H9 (cell line): ENCODE data around the gene THSD7A. TPM values are rescaled to one million over a fixed set of nuclear protein-coding genes. Genes with fewer than 3 reads are reported as not detected.
A peak's percentile ranks its signal among the peaks of the same experiment; 100 is the strongest.

Experiments
- DNase-seq: peaks from one replicate; pipeline ENCODE4 v3.0.0-alpha.2; 2017
- H2AFZ ChIP-seq: one replicate; pipeline ENCODE4 v1.6.1; 2013; ENCODE audit warnings: mild to moderate bottlenecking, low read length, control low read depth, moderate library complexity
- H2AK5ac ChIP-seq: 2 replicates; pipeline ENCODE4 v1.6.1; 2013; ENCODE audit warnings: low read length, control low read depth, mixed read lengths; ENCODE audit not compliant: insufficient read length
- H2BK120ac ChIP-seq: one replicate; pipeline ENCODE4 v1.6.1; 2013; ENCODE audit warnings: low read depth, mild to moderate bottlenecking, low read length, control low read depth, inconsistent platforms; ENCODE audit not compliant: poor library complexity, severe bottlenecking
- H2BK12ac ChIP-seq: 2 replicates; pipeline ENCODE4 v1.6.1; 2013; ENCODE audit warnings: low read length, control low read depth, mixed read lengths, low read depth; ENCODE audit not compliant: insufficient read length
- H2BK15ac ChIP-seq: 2 replicates; pipeline ENCODE4 v1.6.1; 2013; ENCODE audit warnings: low read depth, low read length, control low read depth
- H2BK20ac ChIP-seq: one replicate; pipeline ENCODE4 v1.6.1; 2013; ENCODE audit warnings: low read depth, mild to moderate bottlenecking, low read length, control low read depth, inconsistent platforms; ENCODE audit not compliant: poor library complexity, severe bottlenecking
- H2BK5ac ChIP-seq: 2 replicates; pipeline ENCODE4 v1.6.1; 2013; ENCODE audit warnings: low read length, control low read depth, mixed read lengths; ENCODE audit not compliant: insufficient read length
- H3K14ac ChIP-seq: 2 replicates; pipeline ENCODE4 v1.6.1; 2013; ENCODE audit warnings: low read length, control low read depth; ENCODE audit not compliant: insufficient read depth
- H3K18ac ChIP-seq: 2 replicates; pipeline ENCODE4 v1.6.1; 2013; ENCODE audit warnings: low read depth, mild to moderate bottlenecking, mixed read lengths, low read length, control low read depth; ENCODE audit not compliant: insufficient read length
- H3K23ac ChIP-seq: 2 replicates; pipeline ENCODE4 v1.6.1; 2013; ENCODE audit warnings: low read length, control low read depth, mixed read lengths, low read depth; ENCODE audit not compliant: insufficient read length
- H3K23me2 ChIP-seq: 2 replicates; pipeline ENCODE4 v1.6.1; 2013; ENCODE audit warnings: low read depth, mild to moderate bottlenecking, mixed read lengths, low read length, control low read depth; ENCODE audit not compliant: insufficient read length, poor library complexity, severe bottlenecking
- H3K27ac ChIP-seq: 2 replicates; pipeline ENCODE4 v1.5.1; 2013; ENCODE audit warnings: low read length, control low read depth, mixed read lengths, low read depth; ENCODE audit not compliant: insufficient read length
- H3K27me3 ChIP-seq: 2 replicates; pipeline ENCODE4 v1.6.1; 2013; ENCODE audit warnings: low read length, control low read depth, inconsistent platforms; ENCODE audit not compliant: insufficient read depth
- H3K4ac ChIP-seq: 2 replicates; pipeline ENCODE4 v1.6.1; 2013; ENCODE audit warnings: low read depth, mild to moderate bottlenecking, control low read depth, inconsistent platforms, low read length, moderate library complexity
- H3K4me1 ChIP-seq: 2 replicates; pipeline ENCODE4 v1.6.1; 2013; ENCODE audit warnings: low read length, control low read depth, inconsistent platforms; ENCODE audit not compliant: insufficient read depth
- H3K4me2 ChIP-seq: 2 replicates; pipeline ENCODE4 v1.6.1; 2013; ENCODE audit warnings: low read length, control low read depth, mixed read lengths; ENCODE audit not compliant: insufficient read length, insufficient read depth
- H3K56ac ChIP-seq: 2 replicates; pipeline ENCODE4 v1.6.1; 2013; ENCODE audit warnings: low read depth, mild to moderate bottlenecking, mixed read lengths, low read length, control low read depth; ENCODE audit not compliant: insufficient read length
- H3K79me1 ChIP-seq: 2 replicates; pipeline ENCODE4 v1.6.1; 2013; ENCODE audit warnings: low read depth, mild to moderate bottlenecking, moderate library complexity, low read length, control low read depth, inconsistent platforms; ENCODE audit not compliant: insufficient read depth, poor library complexity, severe bottlenecking
- H3K79me2 ChIP-seq: 2 replicates; pipeline ENCODE4 v1.6.1; 2013; ENCODE audit warnings: low read length, control low read depth, inconsistent platforms; ENCODE audit not compliant: insufficient read depth
- H3K9ac ChIP-seq: 2 replicates; pipeline ENCODE4 v1.6.1; 2013; ENCODE audit warnings: low read length, control low read depth, mixed read lengths; ENCODE audit not compliant: insufficient read length; ENCODE audit errors: extremely low read depth
- H3K9me3 ChIP-seq: one replicate; pipeline ENCODE4 v1.6.1; 2013; ENCODE audit warnings: low read depth, low read length, inconsistent platforms; ENCODE audit not compliant: control insufficient read depth
- H3T11ph ChIP-seq: one replicate; pipeline ENCODE4 v1.6.1; 2013; ENCODE audit warnings: mild to moderate bottlenecking, low read length, control low read depth, inconsistent platforms
- H4K20me1 ChIP-seq: one replicate; pipeline ENCODE4 v1.6.1; 2013; ENCODE audit not compliant: control insufficient read depth, insufficient read length, insufficient read depth
- H4K5ac ChIP-seq: 2 replicates; pipeline ENCODE4 v1.6.1; 2013; ENCODE audit warnings: low read depth, mild to moderate bottlenecking, mixed read lengths, low read length, control low read depth; ENCODE audit not compliant: insufficient read length
- H4K8ac ChIP-seq: replicated peaks from 2 replicates; pipeline ENCODE4 v1.6.1; 2013; ENCODE audit warnings: low read length, control low read depth, mixed read lengths, low read depth; ENCODE audit not compliant: insufficient read length
- H4K91ac ChIP-seq: 2 replicates; pipeline ENCODE4 v1.6.1; 2013; ENCODE audit warnings: low read depth, mild to moderate bottlenecking, moderate library complexity, mixed read lengths, low read length, control low read depth; ENCODE audit not compliant: insufficient read length
- H3K27ac Mint-ChIP-seq, 3 experiments: 2 replicates in 2 of 3; 3 replicates in 1 of 3; pipeline ENCODE4 v1.8.0; 2020 to 2021; ENCODE audit warnings: mixed read lengths in 3 of 3, mild to moderate bottlenecking in 1 of 3, moderate library complexity in 1 of 3
- H3K27me3 Mint-ChIP-seq: 2 replicates; pipeline ENCODE4 v1.8.0; 2021; ENCODE audit warnings: low read depth, mild to moderate bottlenecking, moderate library complexity, mixed read lengths
- H3K36me3 Mint-ChIP-seq, 3 experiments: 2 replicates in 2 of 3; 3 replicates in 1 of 3; pipeline ENCODE4 v1.8.0; 2020 to 2021; ENCODE audit warnings: low read depth in 3 of 3, mixed read lengths in 3 of 3; ENCODE audit not compliant: insufficient read depth in 1 of 3
- H3K4me1 Mint-ChIP-seq, 2 experiments: 2 replicates each; pipeline ENCODE4 v1.8.0; 2020; ENCODE audit warnings: mixed read lengths in 2 of 2
- H3K4me3 Mint-ChIP-seq, 2 experiments: 2 replicates in 1 of 2; 3 replicates in 1 of 2; pipeline ENCODE4 v1.8.0; 2020 to 2021; ENCODE audit warnings: mild to moderate bottlenecking in 2 of 2, mixed read lengths in 2 of 2, moderate library complexity in 1 of 2
- H3K9me3 Mint-ChIP-seq, 2 experiments: 2 replicates in 1 of 2; 3 replicates in 1 of 2; pipeline ENCODE4 v1.8.0; 2020; ENCODE audit warnings: mild to moderate bottlenecking in 2 of 2, mixed read lengths in 2 of 2, moderate library complexity in 1 of 2
- CTCF ChIP-seq: fragments of 200-600 bp; sonication (generic); conservative IDR thresholded peaks from 3 replicates; pipeline ENCODE4 v1.8.0; 2021; ENCODE audit warnings: antibody characterized with exemption, mild to moderate bottlenecking
- WGBS: extraction: QIAGEN DNeasy Blood & Tissue Kit; methylation state at CpG from one replicate; pipeline ENCODE4 v1.1.7; 2013; ENCODE audit warnings: missing lambda C conversion rate, low lambda C conversion rate, mixed read lengths; ENCODE audit not compliant: insufficient read length; ENCODE audit errors: extremely low coverage; 5-methylcytosine and 5-hydroxymethylcytosine counted together
- total RNA-seq: library from RNA; stranded (reverse); gene quantifications from 2 replicates; pipeline ENCODE4 v1.2.1, GENCODE V29; 2021

THSD7A gene
- total RNA-seq, 1 experiment from 2014 or later: 0.42 TPM

GRCh38 chr7:11473807-11474424 is 358.1 kb downstream of the THSD7A start:
- Histone ChIP-seq H4K20me1 (no peaks in the 10 kb centered on the region), H3K23ac (no peak overlapping the region), H3K79me1 (no peaks in the 10 kb centered on the region), H2BK20ac (no peak overlapping the region), H3K9me3 (no peaks in the 10 kb centered on the region), H3K4ac (no peak overlapping the region), H2BK120ac (no peak overlapping the region), H3K4me1 (no peaks in the 10 kb centered on the region), H3K18ac (no peak overlapping the region), H3K14ac (no peak overlapping the region), H3K23me2 (no peaks in the 10 kb centered on the region), H3K9ac (no peak overlapping the region), H3K79me2 (no peaks in the 10 kb centered on the region), H3K27me3 (no peaks in the 10 kb centered on the region), H2BK5ac (no peak overlapping the region), H2BK15ac (no peak overlapping the region), H3K27ac (no peak overlapping the region), H3K4me2 (no peak overlapping the region), H2AK5ac (no peak overlapping the region), H4K5ac (no peak overlapping the region), H2BK12ac (no peak overlapping the region), H3T11ph (no peak overlapping the region), H4K8ac (no peak overlapping the region), H2AFZ (no peak overlapping the region), H3K56ac (no peak overlapping the region), H4K91ac (no peak overlapping the region)
- Mint-ChIP-seq H3K27me3 (no peaks in the 10 kb centered on the region), H3K4me3 (no peak overlapping the region), H3K27ac (peak overlapping the region in 1 of 3 experiments; percentile 19; a peak in 2 of 7 replicates), H3K36me3 (no peaks in the 10 kb centered on the region), H3K4me1 (0 out of 4 replicates have a peak, but pooled peaks cover 0 to 3% of the 10 kb centered on the region in 2 experiments), H3K9me3 (no peaks in the 10 kb centered on the region; a peak in 1 of 5 replicates)
- no CpG with 5 or more reads among the region's 8 CpGs for WGBS
- no peak for DNase-seq
- no peak for TF ChIP-seq CTCF
